GM19328 (cell line): ENCODE measurements around the gene CLCN2.

Experiments used
- ATAC-seq: cut with Tn5 transposase; IDR thresholded peaks from one replicate; pipeline ENCODE4 v1.9.1; 2021; ENCODE audit warnings: mild to moderate bottlenecking, moderate library complexity; ENCODE audit not compliant: unreplicated experiment

CLCN2 gene

GRCh38 chr3:184361932-184362667 lies 695 bp upstream of the CLCN2 start:
- ATAC-seq, result no peak

- peak; percentile 4 for ATAC-seq
Measured at GRCh38 chr3:184360929-184361531, 375 bp downstream of the CLCN2 start.

- no peak for ATAC-seq
Measured at GRCh38 chr3:184360070-184360928, 1.1 kb downstream of the CLCN2 start.

GRCh38 chr3:184359610-184360009 lies 1.8 kb downstream of the CLCN2 start:
- ATAC-seq, result no peak

- ATAC-seq, result no peak
Measured at GRCh38 chr3:184358921-184359350, 2.5 kb downstream of the CLCN2 start.

GRCh38 chr3:184358124-184358767 lies 3.2 kb downstream of the CLCN2 start:
- no peak for ATAC-seq

GRCh38 chr3:184357248-184358123 lies 3.9 kb downstream of the CLCN2 start:
- ATAC-seq, result no peak

- no peak for ATAC-seq
Measured at GRCh38 chr3:184355261-184356040, 6.0 kb downstream of the CLCN2 start.

- no peak for ATAC-seq
Measured at GRCh38 chr3:184354754-184355153, 6.7 kb downstream of the CLCN2 start.

- no peak for ATAC-seq
Measured at GRCh38 chr3:184354121-184354728, 7.2 kb downstream of the CLCN2 start.

GRCh38 chr3:184353546-184353941 lies 7.9 kb downstream of the CLCN2 start:
- no peak for ATAC-seq

GRCh38 chr3:184352897-184353545 lies 8.4 kb downstream of the CLCN2 start:
- no peak for ATAC-seq

- no peak for ATAC-seq
Measured at GRCh38 chr3:184352149-184352785, 9.1 kb downstream of the CLCN2 start.

GRCh38 chr3:184351511-184352148 lies 9.8 kb downstream of the CLCN2 start:
- no peak for ATAC-seq

- no peak for ATAC-seq
Measured at GRCh38 chr3:184350618-184351017, 10.8 kb downstream of the CLCN2 start.

- no peak for ATAC-seq
Measured at GRCh38 chr3:184349563-184350470, 11.6 kb downstream of the CLCN2 start.

GRCh38 chr3:184348057-184348382 lies 13.4 kb downstream of the CLCN2 start:
- no peak for ATAC-seq
